Activated naive CD8-positive, alpha-beta T cell treated with anti-CD3 and anti-CD28 coated beads, Interleukin-2, amount 50 U/mL, for 16 hours (primary cell): Measurements from ENCODE around the gene NOXRED1.
A peak's percentile ranks its signal among the peaks of the same experiment; 100 is the strongest.
"Not testable (repeated sequence)": the region's sequence is repeated elsewhere in the genome, so short reads cannot be mapped to it uniquely, and the experiment has no call there.

Source experiments
- DNase-seq: peaks from one replicate; pipeline ENCODE4 v3.0.0-alpha.2; 2020; ENCODE audit warnings: low read depth, low spot score

Gene NOXRED1

GRCh38 chr14:77423423-77423822, at the start of gene NOXRED1:
Gene NOXRED1 (minus strand): TSS chr14:77423523. CDS start chr14:77422889, 634 bp downstream.
- no peak for DNase-seq

GRCh38 chr14:77470224-77470870, 47.0 kb upstream of the NOXRED1 start:
- no peak for DNase-seq

GRCh38 chr14:77469539-77469938, 46.2 kb upstream of the NOXRED1 start:
- no peak for DNase-seq

GRCh38 chr14:77469067-77469505, 45.8 kb upstream of the NOXRED1 start:
- no peak for DNase-seq

GRCh38 chr14:77467801-77468200, 44.5 kb upstream of the NOXRED1 start:
- DNase-seq = no peak

GRCh38 chr14:77459072-77459723, 35.9 kb upstream of the NOXRED1 start:
- DNase-seq = no peak

GRCh38 chr14:77458249-77458950, 35.1 kb upstream of the NOXRED1 start:
- no peak for DNase-seq

GRCh38 chr14:77457522-77458248, 34.4 kb upstream of the NOXRED1 start, which contains the start of the genes AHSA1 and VIPAS39:
Gene AHSA1 (plus strand): TSS chr14:77458093. CDS start chr14:77458190, 97 bp downstream.
Gene VIPAS39 (minus strand): TSS chr14:77457601. CDS start chr14:77454102, 3,499 bp downstream.
- peak; percentile 83 for DNase-seq

- no peak for DNase-seq
These were observed 33.8 kb upstream of the NOXRED1 start for GRCh38 chr14:77457115-77457521.

GRCh38 chr14:77455966-77456640, 32.8 kb upstream of the NOXRED1 start:
- no peak for DNase-seq

GRCh38 chr14:77442196-77442595, 18.9 kb upstream of the NOXRED1 start:
- DNase-seq = no peak

GRCh38 chr14:77439861-77440260, 16.5 kb upstream of the NOXRED1 start:
- no peak for DNase-seq

GRCh38 chr14:77438596-77438995, 15.3 kb upstream of the NOXRED1 start:
- DNase-seq = no peak

- DNase-seq = no peak
These were observed 12.7 kb upstream of the NOXRED1 start for GRCh38 chr14:77436042-77436441.

GRCh38 chr14:77426396-77426795, 3.1 kb upstream of the NOXRED1 start:
- DNase-seq = no peak

- no peak for DNase-seq
These were observed 1.5 kb upstream of the NOXRED1 start for GRCh38 chr14:77424862-77425261.

GRCh38 chr14:77421201-77421600, 2.1 kb downstream of the NOXRED1 start:
- no peak for DNase-seq

- no peak for DNase-seq
These were observed 6.5 kb downstream of the NOXRED1 start for GRCh38 chr14:77416836-77417235.

GRCh38 chr14:77416098-77416497, 7.2 kb downstream of the NOXRED1 start:
- not testable (repeated sequence) for DNase-seq

- not testable (repeated sequence) for DNase-seq
These were observed 7.8 kb downstream of the NOXRED1 start for GRCh38 chr14:77415403-77416030.

- DNase-seq = no peak
These were observed 14.2 kb downstream of the NOXRED1 start for GRCh38 chr14:77409131-77409533.
